Transverse colon (tissue), 4 donors: Measurements from ENCODE around the gene KCNA2. TPM values are rescaled to one million over a fixed set of nuclear protein-coding genes. Genes with fewer than 3 reads are reported as not detected.

Experiments
- DNase-seq: peaks from one replicate; pipeline ENCODE4 v3.0.0-alpha.2; 2019
- H3K27ac ChIP-seq, 4 donors: fragments of 200-600 bp; sonication (generic); 2 replicates each; pipeline ENCODE4 v1.5.1; 2016 to 2018; ENCODE audit warnings: inconsistent platforms in 4 of 4
- H3K27me3 ChIP-seq: fragments of 200-600 bp; sonication (generic); 2 replicates; pipeline ENCODE4 v1.5.1; 2017; ENCODE audit warnings: inconsistent platforms
- H3K36me3 ChIP-seq, 4 donors: fragments of 200-600 bp; sonication (generic); 2 replicates each; pipeline ENCODE4 v1.5.1; 2017 to 2019; ENCODE audit warnings: inconsistent platforms in 4 of 4
- H3K4me1 ChIP-seq, 4 donors: fragments of 200-600 bp; sonication (generic); 2 replicates each; pipeline ENCODE4 v1.5.1; 2017 to 2020; ENCODE audit warnings: inconsistent platforms in 4 of 4
- H3K4me3 ChIP-seq, 4 donors: fragments of 200-600 bp; sonication (generic); 1 replicate in 1 of 4; 2 replicates in 3 of 4; pipeline versions ENCODE4 v1.5.1 to v1.6.1; 2017 to 2019; ENCODE audit warnings: inconsistent platforms in 4 of 4
- H3K9me3 ChIP-seq, 2 donors: fragments of 200-600 bp; sonication (generic); 2 replicates each; pipeline ENCODE4 v1.5.1; 2017 to 2019; ENCODE audit warnings: inconsistent platforms in 2 of 2
- CTCF ChIP-seq, 5 experiments: fragments of 200-600 bp in 3 of 5; fragments of 450-650 bp in 2 of 5; sonication (generic) in 3 of 5; IDR thresholded peaks; 1 replicate in 2 of 5; 2 replicates in 3 of 5; pipeline ENCODE4 v1.5.1; 2016 to 2017; ENCODE audit warnings: antibody characterized with exemption in 5 of 5, inconsistent platforms in 3 of 5, mild to moderate bottlenecking in 2 of 5, moderate library complexity in 1 of 5
- EP300 ChIP-seq: sonication (generic); formaldehyde crosslinking; IDR thresholded peaks from one replicate; pipeline ENCODE4 v1.6.1; 2017; ENCODE audit warnings: antibody characterized with exemption, low read depth
- POLR2A ChIP-seq: fragments of 450-650 bp; IDR thresholded peaks from one replicate; pipeline ENCODE4 v1.6.1; 2016; ENCODE audit warnings: antibody characterized with exemption, mild to moderate bottlenecking, moderate library complexity
- POLR2AphosphoS5 ChIP-seq, 3 donors: sonication (generic); formaldehyde crosslinking; IDR thresholded peaks; one replicate each; pipeline ENCODE4 v1.6.1; 2016; ENCODE audit warnings: antibody characterized with exemption in 3 of 3
- WGBS, 2 donors: methylation state at CpG; one replicate each; pipeline ENCODE4 v1.1.5; 2018; ENCODE audit warnings: low coverage in 1 of 2; 5-methylcytosine and 5-hydroxymethylcytosine counted together
- in situ Hi-C, 4 donors: fragments of 200-750 bp; cut with MboI; loops; one replicate each; pipeline versions ENCODE4 v1.15.0 to v1.15.1; 2017; ENCODE audit warnings: low sequenced_read_pairs in 3 of 4, low pct_ligation_motif_present in 1 of 4, low pct_unique_long_range_greater_than_20kb in 1 of 4
- intact Hi-C: fragments of 100-400 bp; cut with DNase I; formaldehyde crosslinking; loops from one replicate; pipeline ENCODE4 v1.15.1; 2023; ENCODE audit warnings: low total_unique reads
- total RNA-seq, 4 donors: library from RNA; depleted of rRNA; stranded (reverse); fragments of >200 nt; gene quantifications; one replicate each; pipeline ENCODE4 v1.1.0, GENCODE V29; 2016

Gene KCNA2
- total RNA-seq, 4 donors from 2014 or later = 0.40 to 1.7 (median 0.68) TPM; not detected in 1

- in situ Hi-C loops = no loop called here
- no peaks in the 10 kb centered on the region for H3K4me1 ChIP-seq
- H3K9me3 ChIP-seq = no peaks in the 10 kb centered on the region
- 42% methylated on average over 1 of the region's 1 CpG; no CpG with 5 or more reads in 1 of the 2 donors for WGBS, 2 donors
- no peak overlapping the region for H3K4me3 ChIP-seq
- no peak overlapping the region for H3K27ac ChIP-seq
- TF ChIP-seq CTCF (IDR thresholded peaks at IDR 0.05) (no peak), POLR2A (no peak), EP300 (no peak), POLR2AphosphoS5 (IDR thresholded peaks at IDR 0.05) (no peak)
- H3K36me3 ChIP-seq = no peaks in the 10 kb centered on the region
- no peaks in the 10 kb centered on the region for H3K27me3 ChIP-seq
- no peak for DNase-seq
- intact Hi-C loops = no loop called here
These were observed 20.7 kb downstream of the KCNA2 start for GRCh38 chr1:110585481-110585880.

DNA sequence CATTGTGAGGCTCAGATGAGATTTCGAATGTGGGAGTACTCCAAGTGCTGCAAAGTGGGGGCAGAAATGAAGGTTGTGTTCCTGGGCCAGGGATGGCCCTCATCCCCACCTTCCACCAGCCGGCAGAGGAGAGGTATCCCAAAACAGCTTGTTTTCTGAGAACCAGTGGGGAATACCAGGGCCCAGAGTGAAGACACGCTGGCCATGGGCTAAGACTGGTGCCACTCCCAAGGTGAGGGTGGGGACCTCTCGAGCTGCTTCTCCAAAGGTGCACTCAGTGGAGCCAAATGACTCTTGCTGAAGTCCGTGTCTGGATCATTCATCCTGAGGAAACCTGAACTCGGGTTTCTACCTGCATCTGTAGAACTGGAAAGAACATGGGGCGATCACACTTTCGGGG lies 22.1 kb downstream of the KCNA2 start:
- 89% methylated on average over 8 of the region's 8 CpGs; no CpG with 5 or more reads in 1 of the 2 donors for WGBS, 2 donors
- no peak overlapping the region for H3K4me3 ChIP-seq
- TF ChIP-seq EP300 (no peak), POLR2A (no peak), POLR2AphosphoS5 (IDR thresholded peaks at IDR 0.05) (no peak), CTCF (IDR thresholded peaks at IDR 0.05) (no peak)
- H3K27me3 ChIP-seq = no peaks in the 10 kb centered on the region
- H3K27ac ChIP-seq = no peak overlapping the region
- no peaks in the 10 kb centered on the region for H3K9me3 ChIP-seq
- intact Hi-C loops (no loop called here), in situ Hi-C loops (no loop called here)
- no peak for DNase-seq
- no peaks in the 10 kb centered on the region for H3K36me3 ChIP-seq
- no peaks in the 10 kb centered on the region for H3K4me1 ChIP-seq

DNA sequence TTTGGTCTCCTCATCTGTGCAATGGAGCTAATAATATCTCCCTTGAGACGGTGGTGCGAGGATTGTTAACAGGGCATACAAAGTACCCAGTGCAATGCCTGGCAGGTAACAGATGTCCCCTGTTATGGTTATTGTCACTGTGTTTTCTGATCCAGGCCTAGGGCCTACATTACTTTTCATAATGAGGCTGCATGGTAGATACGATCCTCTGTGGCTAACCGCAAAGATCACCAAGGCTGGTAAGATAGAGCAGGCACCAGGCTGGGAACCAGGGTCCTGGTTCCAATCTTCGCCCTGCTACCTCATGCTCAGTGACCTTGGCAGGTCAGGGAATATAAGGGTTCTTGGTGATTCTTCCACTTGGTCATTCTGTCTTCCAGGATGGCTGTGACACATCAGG lies 22.7 kb downstream of the KCNA2 start:
- intact Hi-C loops (no loop called here), in situ Hi-C loops (no loop called here)
- H3K27ac ChIP-seq = no peak overlapping the region
- no peaks in the 10 kb centered on the region for H3K4me1 ChIP-seq
- TF ChIP-seq CTCF (IDR thresholded peaks at IDR 0.05) (no peak), POLR2A (no peak), POLR2AphosphoS5 (IDR thresholded peaks at IDR 0.05) (no peak), EP300 (no peak)
- no peaks in the 10 kb centered on the region for H3K9me3 ChIP-seq
- no peak for DNase-seq
- H3K4me3 ChIP-seq = no peak overlapping the region
- H3K27me3 ChIP-seq = no peaks in the 10 kb centered on the region
- no peaks in the 10 kb centered on the region for H3K36me3 ChIP-seq
- WGBS, 2 donors = 94% methylated on average over 5 of the region's 5 CpGs; no CpG with 5 or more reads in 1 of the 2 donors

- H3K4me3 ChIP-seq = no peak overlapping the region
- no peak overlapping the region for H3K27ac ChIP-seq
- no peaks in the 10 kb centered on the region for H3K27me3 ChIP-seq
- in situ Hi-C loops (no loop called here), intact Hi-C loops (no loop called here)
- no peak for TF ChIP-seq POLR2AphosphoS5 (IDR thresholded peaks at IDR 0.05)
- no peak for TF ChIP-seq EP300
- TF ChIP-seq CTCF (IDR thresholded peaks at IDR 0.05) = no peak
- no peak for TF ChIP-seq POLR2A
- WGBS, 2 donors = 63% methylated on average over 4 of the region's 4 CpGs; no CpG with 5 or more reads in 1 of the 2 donors
- H3K9me3 ChIP-seq = no peaks in the 10 kb centered on the region
- H3K4me1 ChIP-seq = no peaks in the 10 kb centered on the region
- DNase-seq = no peak
- H3K36me3 ChIP-seq = no peaks in the 10 kb centered on the region
These were observed 23.8 kb downstream of the KCNA2 start for GRCh38 chr1:110582378-110582777.
